PC-3 (cell line): ENCODE data around the gene SAMD4A.

Source experiments
- EZH2 ChIP-seq: fragments of 300-600 bp; sonication (generic); IDR thresholded peaks from one replicate; pipeline ENCODE4 v1.6.1; 2017; ENCODE audit warnings: antibody characterized with exemption, mild to moderate bottlenecking, low read length; ENCODE audit not compliant: unreplicated experiment
- EZH2phosphoT487 ChIP-seq: fragments of 300-600 bp; sonication (generic); IDR thresholded peaks from 2 replicates; pipeline ENCODE4 v1.6.1; 2018; ENCODE audit warnings: mild to moderate bottlenecking, antibody characterized with exemption, low read length, borderline replicate concordance
- TF ChIP-seq, protein P1 (sequence below): fragments of 300-600 bp; sonication (generic); conservative IDR thresholded peaks from 2 replicates; pipeline ENCODE4 v1.5.1; 2017; ENCODE audit warnings: antibody characterized with exemption, low read depth, mild to moderate bottlenecking, low read length

DNA sequence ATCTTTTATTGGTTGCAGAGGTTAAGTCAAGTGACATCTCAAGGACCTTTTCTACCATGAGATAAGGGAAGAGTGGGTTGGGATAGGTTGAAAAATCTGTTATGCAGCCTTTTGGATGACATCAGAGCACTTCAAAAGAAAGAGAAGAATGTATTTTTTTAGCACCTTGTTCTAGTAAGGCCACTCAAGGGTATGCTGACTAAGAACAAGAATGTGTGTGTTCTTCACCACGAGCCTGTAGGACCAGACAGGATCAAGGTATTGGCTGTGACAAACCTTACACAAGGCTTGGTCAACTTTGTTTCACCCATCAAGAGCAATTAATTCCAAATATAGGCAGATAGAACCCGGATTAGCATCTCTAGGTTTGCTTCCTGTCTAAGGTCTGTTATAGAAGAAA is 142.5 kb downstream of the SAMD4A start:
- TF ChIP-seq, protein P1, sequence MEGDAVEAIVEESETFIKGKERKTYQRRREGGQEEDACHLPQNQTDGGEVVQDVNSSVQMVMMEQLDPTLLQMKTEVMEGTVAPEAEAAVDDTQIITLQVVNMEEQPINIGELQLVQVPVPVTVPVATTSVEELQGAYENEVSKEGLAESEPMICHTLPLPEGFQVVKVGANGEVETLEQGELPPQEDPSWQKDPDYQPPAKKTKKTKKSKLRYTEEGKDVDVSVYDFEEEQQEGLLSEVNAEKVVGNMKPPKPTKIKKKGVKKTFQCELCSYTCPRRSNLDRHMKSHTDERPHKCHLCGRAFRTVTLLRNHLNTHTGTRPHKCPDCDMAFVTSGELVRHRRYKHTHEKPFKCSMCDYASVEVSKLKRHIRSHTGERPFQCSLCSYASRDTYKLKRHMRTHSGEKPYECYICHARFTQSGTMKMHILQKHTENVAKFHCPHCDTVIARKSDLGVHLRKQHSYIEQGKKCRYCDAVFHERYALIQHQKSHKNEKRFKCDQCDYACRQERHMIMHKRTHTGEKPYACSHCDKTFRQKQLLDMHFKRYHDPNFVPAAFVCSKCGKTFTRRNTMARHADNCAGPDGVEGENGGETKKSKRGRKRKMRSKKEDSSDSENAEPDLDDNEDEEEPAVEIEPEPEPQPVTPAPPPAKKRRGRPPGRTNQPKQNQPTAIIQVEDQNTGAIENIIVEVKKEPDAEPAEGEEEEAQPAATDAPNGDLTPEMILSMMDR: no peak
- no peak for TF ChIP-seq EZH2
- no peak for TF ChIP-seq EZH2phosphoT487
